IPS-18c (cell line): Measurements from ENCODE around the gene CCDC197.

ENCODE experiments used
- H3K4me3 ChIP-seq: 2 replicates; pipeline ENCODE4 v1.7.0; 2013; ENCODE audit warnings: low read depth, mild to moderate bottlenecking, low read length, moderate library complexity; ENCODE audit not compliant: insufficient read depth
- H3K9me3 ChIP-seq: one replicate; pipeline ENCODE4 v1.6.1; 2013; ENCODE audit warnings: mild to moderate bottlenecking, low read length, moderate library complexity; ENCODE audit not compliant: control insufficient read depth, insufficient read depth

Gene CCDC197

DNA sequence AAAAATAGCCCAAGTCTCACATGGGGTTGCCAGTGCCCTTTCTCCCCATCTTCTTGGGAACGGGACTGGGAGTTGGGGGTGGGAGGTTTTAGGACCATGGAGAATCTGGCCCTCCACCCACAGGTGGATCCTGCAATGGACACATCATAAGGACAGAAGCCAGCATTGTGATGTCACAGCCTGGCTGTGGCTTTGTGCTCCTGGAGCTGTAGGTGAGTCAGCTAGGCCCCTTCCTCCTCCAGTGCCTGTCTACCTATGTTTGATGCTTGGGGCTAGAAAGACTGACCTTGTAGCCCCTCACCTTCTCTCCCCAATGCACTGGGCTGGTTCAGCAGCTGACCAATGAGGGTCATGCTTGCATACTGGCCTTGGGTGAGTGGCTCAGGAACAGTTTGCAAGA, at the start of gene CCDC197:
TSS of gene CCDC197 (plus strand) at position 220 of the 400 bp plus-strand sequence. CDS start 831 bp downstream, outside the sequence.
- H3K4me3 ChIP-seq, result no peak within 1 kb of the TSS

DNA sequence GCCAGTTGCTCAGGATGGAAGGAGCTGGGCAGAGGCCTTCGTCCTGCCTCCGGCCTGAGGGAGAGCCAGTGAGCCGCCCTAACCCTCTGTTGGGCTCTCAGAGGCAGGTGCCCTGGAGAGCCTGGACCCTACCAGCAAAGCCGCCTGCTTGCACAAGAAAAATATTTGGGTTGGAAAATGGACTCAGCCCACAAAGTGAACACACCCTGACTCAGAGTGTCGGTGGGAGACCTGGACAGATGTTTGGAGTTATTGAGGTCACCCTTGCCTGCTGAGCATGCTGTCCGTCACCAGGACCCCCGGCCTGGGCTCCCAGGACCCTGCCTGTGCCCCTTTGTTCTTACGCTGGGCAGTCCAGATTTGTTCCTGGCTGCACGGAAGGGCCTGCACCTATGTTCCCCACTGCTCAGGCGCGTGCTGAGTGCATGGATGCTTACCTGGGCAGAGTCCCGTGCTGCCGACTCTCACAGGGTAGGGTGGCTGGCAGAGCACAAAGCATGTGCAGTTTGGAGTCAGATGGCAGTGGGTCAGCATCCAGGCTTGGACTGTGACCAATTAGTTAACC, 47.5 kb upstream of the CCDC197 start:
- Histone ChIP-seq H3K9me3 (no peaks in the 10 kb centered on the region), H3K4me3 (no peak overlapping the region)

More for the DNA sequence above, at the start of gene CCDC197:
- H3K9me3 ChIP-seq, result no peaks in the 10 kb centered on the region

DNA sequence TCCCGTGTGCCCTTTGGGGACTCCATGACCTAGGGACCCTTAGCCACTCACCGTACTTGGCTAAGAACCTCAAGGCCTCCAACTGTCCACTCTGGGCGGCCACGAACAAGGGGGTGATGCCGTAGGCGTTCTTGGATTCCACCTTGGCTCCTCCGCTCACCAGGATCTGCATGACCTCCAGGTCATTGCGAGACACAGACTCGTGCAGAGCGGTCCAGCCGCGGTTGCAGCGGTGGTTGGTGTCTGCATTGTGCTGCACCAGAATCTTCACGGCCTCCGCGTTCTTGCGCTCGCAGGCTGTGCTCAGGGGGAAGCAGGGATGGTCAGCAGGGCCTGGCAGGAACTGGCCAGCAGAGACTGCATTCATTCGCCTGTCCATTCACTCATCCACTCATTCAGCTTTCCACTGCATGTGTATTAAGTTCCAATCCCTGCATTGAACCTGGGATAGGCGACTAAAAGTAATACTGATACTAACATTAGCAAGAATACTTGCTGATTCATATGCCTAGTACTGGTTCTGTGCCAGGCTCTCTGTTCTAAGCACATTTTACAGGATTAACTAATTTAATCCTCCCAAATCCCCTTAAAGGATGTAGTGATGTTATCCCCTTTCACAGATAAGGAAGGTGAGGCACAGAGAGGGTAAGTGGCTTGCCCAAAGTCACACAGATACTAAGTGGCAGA, 46.0 kb upstream of the CCDC197 start:
- no peak overlapping the region for H3K4me3 ChIP-seq
- no peaks in the 10 kb centered on the region for H3K9me3 ChIP-seq

GRCh38 chr14:93951635-93952540, 45.2 kb upstream of the CCDC197 start:
- H3K4me3 ChIP-seq, result no peak overlapping the region
- no peaks in the 10 kb centered on the region for H3K9me3 ChIP-seq

- H3K9me3 ChIP-seq, result no peaks in the 10 kb centered on the region
- H3K4me3 ChIP-seq, result no peak overlapping the region
Measured at GRCh38 chr14:93952829-93953228, 44.3 kb upstream of the CCDC197 start.

GRCh38 chr14:93953263-93953662, 43.8 kb upstream of the CCDC197 start:
- H3K4me3 ChIP-seq, result no peak overlapping the region
- no peaks in the 10 kb centered on the region for H3K9me3 ChIP-seq

DNA sequence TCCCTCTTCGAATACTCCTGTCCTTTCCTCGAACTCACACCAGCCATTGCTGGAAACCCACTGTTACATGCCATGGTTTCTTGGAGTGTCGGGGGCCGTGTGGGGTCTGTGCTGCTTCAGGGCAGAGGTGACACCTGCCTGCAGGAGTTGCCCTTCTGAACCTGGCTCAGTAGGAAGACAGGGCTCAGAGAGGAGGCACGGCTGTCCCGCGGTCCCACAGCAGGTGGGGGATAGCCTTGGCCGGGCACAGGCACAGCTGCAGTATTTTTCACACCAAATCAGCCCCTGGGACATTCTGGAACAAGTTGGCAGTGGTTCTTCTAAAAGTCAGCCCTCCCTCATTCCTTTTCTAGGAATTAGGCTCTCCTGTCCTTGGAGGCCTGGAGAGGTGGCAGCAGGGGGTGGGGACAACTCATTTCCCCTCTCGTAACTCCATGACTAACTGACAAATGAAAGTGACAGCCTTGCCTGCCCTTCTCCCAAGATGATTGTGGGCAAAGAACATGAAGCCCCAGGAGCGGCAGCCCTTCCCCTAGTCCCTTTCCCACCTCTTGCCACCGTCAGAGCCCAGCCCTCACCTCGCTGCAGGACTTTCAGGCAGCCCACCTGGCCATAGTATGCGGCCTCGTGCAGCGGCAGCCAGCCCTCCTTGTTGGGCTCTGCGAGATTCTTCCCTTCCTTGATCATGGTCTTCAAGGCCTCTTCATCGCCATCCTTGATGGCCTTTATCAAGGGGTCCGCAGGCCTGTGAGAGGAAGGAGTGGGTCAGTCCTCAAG, 43.2 kb upstream of the CCDC197 start:
- no peaks in the 10 kb centered on the region for H3K9me3 ChIP-seq
- no peak overlapping the region for H3K4me3 ChIP-seq

- Histone ChIP-seq H3K9me3 (no peaks in the 10 kb centered on the region), H3K4me3 (no peak overlapping the region)
Measured at GRCh38 chr14:93954516-93954830, 42.6 kb upstream of the CCDC197 start.

- Histone ChIP-seq H3K9me3 (no peaks in the 10 kb centered on the region), H3K4me3 (no peak overlapping the region)
Measured at GRCh38 chr14:93954900-93955849, 41.9 kb upstream of the CCDC197 start.

- Histone ChIP-seq H3K4me3 (no peak overlapping the region), H3K9me3 (no peaks in the 10 kb centered on the region)
Measured at GRCh38 chr14:93955850-93956481, 41.1 kb upstream of the CCDC197 start.

DNA sequence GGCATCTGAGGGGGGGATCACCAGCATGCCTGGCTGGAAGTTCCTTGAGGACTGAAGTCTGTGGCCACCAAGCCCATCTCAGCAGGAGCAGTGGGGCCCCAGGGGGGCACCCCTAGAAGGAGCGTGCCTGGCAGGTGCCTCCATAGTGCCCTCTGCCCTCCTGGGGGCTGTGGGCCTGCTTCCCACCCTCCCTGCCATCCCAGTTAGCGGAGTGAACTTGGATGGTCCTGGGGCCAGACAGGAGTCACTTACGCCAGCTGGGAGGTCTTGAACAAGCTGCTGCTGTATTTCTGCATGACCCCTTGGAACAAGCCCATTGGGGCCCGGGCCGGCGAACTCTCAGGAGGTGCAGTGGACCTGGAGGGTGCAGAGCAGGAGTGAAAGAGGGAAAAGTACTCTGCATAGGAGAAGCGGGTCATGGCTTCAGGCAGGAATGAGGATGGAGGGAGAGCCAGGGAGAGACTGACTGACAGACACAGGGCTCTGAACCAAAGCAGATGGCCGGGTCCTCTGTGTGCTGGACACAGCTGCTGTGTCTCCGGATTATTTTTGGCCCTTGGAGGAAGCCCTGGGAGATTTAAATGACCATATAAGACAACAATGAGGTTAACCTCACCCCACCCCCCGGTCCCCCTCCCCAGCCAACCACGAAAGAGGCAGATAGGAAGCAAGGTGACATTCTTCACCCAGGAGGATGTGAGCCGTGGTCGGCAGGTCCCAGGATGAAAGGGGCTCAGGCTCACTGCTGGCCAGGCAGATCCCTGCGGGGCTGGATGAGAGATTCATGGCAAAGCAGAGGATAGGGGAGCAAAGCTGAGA, 40.4 kb upstream of the CCDC197 start:
- Histone ChIP-seq H3K9me3 (no peaks in the 10 kb centered on the region), H3K4me3 (no peak overlapping the region)

- no peaks in the 10 kb centered on the region for H3K9me3 ChIP-seq
- H3K4me3 ChIP-seq, result no peak overlapping the region
Measured at GRCh38 chr14:93957333-93957710, 39.8 kb upstream of the CCDC197 start.

GRCh38 chr14:93957751-93958566, 39.1 kb upstream of the CCDC197 start:
- Histone ChIP-seq H3K9me3 (no peaks in the 10 kb centered on the region), H3K4me3 (no peak overlapping the region)

- Histone ChIP-seq H3K4me3 (no peak overlapping the region), H3K9me3 (no peaks in the 10 kb centered on the region)
Measured at GRCh38 chr14:93958567-93959238, 38.4 kb upstream of the CCDC197 start.
